K562 (cell line): Measurements from ENCODE around the gene SHROOM3.

Source experiments
- CBX5 ChIP-seq: IDR thresholded peaks from 2 replicates; pipeline ENCODE4 v1.6.1; 2014; ENCODE audit warnings: low read depth, borderline replicate concordance
- CHD4 ChIP-seq: fragments of 200-600 bp; sonication (generic); IDR thresholded peaks from 3 replicates; pipeline ENCODE4 v1.6.1; 2012; ENCODE audit warnings: low read depth, mild to moderate bottlenecking, mixed read lengths, low read length, inconsistent platforms; ENCODE audit not compliant: insufficient read depth, insufficient replicate concordance, poor library complexity, severe bottlenecking
- CREB1 ChIP-seq, 2 experiments: sonication (generic) in 1 of 2; formaldehyde crosslinking in 1 of 2; IDR thresholded peaks; 2 replicates each; pipeline versions ENCODE4 v1.6.1 to v1.8.0; 2012 to 2022; ENCODE audit warnings: inconsistent platforms in 1 of 2, mild to moderate bottlenecking in 1 of 2, missing genetic modification reagents in 1 of 2, moderate library complexity in 1 of 2
- EP300 ChIP-seq: IDR thresholded peaks from 2 replicates; pipeline ENCODE4 v1.6.1; 2012; ENCODE audit warnings: low read length, improper control_type of control experiment
- EZH2 ChIP-seq: IDR thresholded peaks from 2 replicates; pipeline ENCODE4 v1.6.1; 2012; ENCODE audit warnings: low read depth, mild to moderate bottlenecking, inconsistent platforms, low read length, borderline replicate concordance
- GABPB1 ChIP-seq: sonication (generic); formaldehyde crosslinking; IDR thresholded peaks from 2 replicates; pipeline ENCODE4 v1.8.0; 2022; ENCODE audit warnings: mild to moderate bottlenecking, missing genetic modification reagents
- MAFK ChIP-seq: IDR thresholded peaks from 2 replicates; pipeline ENCODE4 v1.6.1; 2011; ENCODE audit warnings: low read length, improper control_type of control experiment
- POLR2AphosphoS5 ChIP-seq: IDR thresholded peaks from 2 replicates; pipeline ENCODE4 v1.6.1; 2011; ENCODE audit warnings: mild to moderate bottlenecking, low read depth, low read length, moderate library complexity; ENCODE audit not compliant: control insufficient read depth, insufficient read depth
- RAD21 ChIP-seq, 2 experiments: fragments of 250-450 bp in 1 of 2; fragments of 450-650 bp in 1 of 2; sonication (Bioruptor Pico) in 1 of 2; formaldehyde crosslinking in 1 of 2; IDR thresholded peaks in 1 of 2; conservative IDR thresholded peaks in 1 of 2; 2 replicates each; pipeline versions ENCODE4 v1.4.0 to v1.8.0; 2020 to 2022; ENCODE audit warnings: mild to moderate bottlenecking in 2 of 2, moderate library complexity in 1 of 2
- ZFP36 ChIP-seq: fragments of 150-350 bp; IDR thresholded peaks from 2 replicates; pipeline ENCODE4 v1.6.1; 2018; ENCODE audit warnings: low read length, low read depth; ENCODE audit not compliant: partially characterized antibody
- TF ChIP-seq, protein P1 (sequence below), 3 experiments: IDR thresholded peaks in 2 of 3; conservative IDR thresholded peaks in 1 of 3; 2 replicates each; pipeline ENCODE4 v1.5.1; 2011 to 2012; ENCODE audit warnings: low read length in 3 of 3, mild to moderate bottlenecking in 3 of 3, control low read depth in 2 of 3, improper control_type of control experiment in 1 of 3, inconsistent platforms in 1 of 3, low read depth in 1 of 3, mixed read lengths in 1 of 3, moderate library complexity in 1 of 3; ENCODE audit not compliant: insufficient read depth in 2 of 3
- TF ChIP-seq, protein P2 (sequence below): fragments of 250-450 bp; sonication (Bioruptor Pico); IDR thresholded peaks from 2 replicates; pipeline ENCODE4 v1.5.0; 2020; ENCODE audit warnings: mild to moderate bottlenecking
- TF ChIP-seq, protein P3 (sequence below): fragments of 250-450 bp; sonication (Bioruptor Pico); IDR thresholded peaks from 2 replicates; pipeline ENCODE4 v1.5.0; 2020; ENCODE audit warnings: mild to moderate bottlenecking, borderline replicate concordance

DNA sequence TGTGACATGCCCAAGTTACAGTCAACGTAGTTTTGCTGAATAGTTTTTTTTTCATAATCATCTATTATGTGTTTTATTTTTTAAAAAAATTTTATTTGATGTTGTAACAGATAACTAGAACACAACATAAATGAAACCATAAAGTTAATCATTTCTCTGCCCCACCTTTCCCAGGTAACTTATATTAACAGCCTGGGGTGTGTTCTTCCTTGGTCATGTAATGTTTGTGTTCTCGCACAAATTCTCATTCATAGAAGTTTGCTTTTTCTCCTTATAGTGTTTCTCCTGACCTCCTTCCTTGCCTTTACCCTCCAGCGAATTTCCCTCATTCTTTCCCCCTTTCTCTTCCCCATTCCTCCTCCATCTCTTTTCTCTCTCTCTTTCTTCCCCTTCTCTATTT, 248.1 kb downstream of the SHROOM3 start:
- TF ChIP-seq, protein P1, sequence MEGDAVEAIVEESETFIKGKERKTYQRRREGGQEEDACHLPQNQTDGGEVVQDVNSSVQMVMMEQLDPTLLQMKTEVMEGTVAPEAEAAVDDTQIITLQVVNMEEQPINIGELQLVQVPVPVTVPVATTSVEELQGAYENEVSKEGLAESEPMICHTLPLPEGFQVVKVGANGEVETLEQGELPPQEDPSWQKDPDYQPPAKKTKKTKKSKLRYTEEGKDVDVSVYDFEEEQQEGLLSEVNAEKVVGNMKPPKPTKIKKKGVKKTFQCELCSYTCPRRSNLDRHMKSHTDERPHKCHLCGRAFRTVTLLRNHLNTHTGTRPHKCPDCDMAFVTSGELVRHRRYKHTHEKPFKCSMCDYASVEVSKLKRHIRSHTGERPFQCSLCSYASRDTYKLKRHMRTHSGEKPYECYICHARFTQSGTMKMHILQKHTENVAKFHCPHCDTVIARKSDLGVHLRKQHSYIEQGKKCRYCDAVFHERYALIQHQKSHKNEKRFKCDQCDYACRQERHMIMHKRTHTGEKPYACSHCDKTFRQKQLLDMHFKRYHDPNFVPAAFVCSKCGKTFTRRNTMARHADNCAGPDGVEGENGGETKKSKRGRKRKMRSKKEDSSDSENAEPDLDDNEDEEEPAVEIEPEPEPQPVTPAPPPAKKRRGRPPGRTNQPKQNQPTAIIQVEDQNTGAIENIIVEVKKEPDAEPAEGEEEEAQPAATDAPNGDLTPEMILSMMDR (IDR thresholded peaks at IDR 0.05 in 2 of 3, conservative IDR thresholded peaks at IDR 0.05 in 1 of 3; ENCODE audit: insufficient read depth in 2 of 3, low read depth in 1 of 3, low read length in 3 of 3), result no peak
- TF ChIP-seq EP300, result no peak
- no peak for TF ChIP-seq EZH2
- no peak for TF ChIP-seq MAFK
- no peak for TF ChIP-seq CBX5
- TF ChIP-seq CREB1 (IDR thresholded peaks at IDR 0.05), result no peak
- no peak for TF ChIP-seq CREB1 (CRISPR knock-in tag; IDR thresholded peaks at IDR 0.05)
- TF ChIP-seq POLR2AphosphoS5, result no peak
- no peak for TF ChIP-seq CHD4
- TF ChIP-seq, protein P2, sequence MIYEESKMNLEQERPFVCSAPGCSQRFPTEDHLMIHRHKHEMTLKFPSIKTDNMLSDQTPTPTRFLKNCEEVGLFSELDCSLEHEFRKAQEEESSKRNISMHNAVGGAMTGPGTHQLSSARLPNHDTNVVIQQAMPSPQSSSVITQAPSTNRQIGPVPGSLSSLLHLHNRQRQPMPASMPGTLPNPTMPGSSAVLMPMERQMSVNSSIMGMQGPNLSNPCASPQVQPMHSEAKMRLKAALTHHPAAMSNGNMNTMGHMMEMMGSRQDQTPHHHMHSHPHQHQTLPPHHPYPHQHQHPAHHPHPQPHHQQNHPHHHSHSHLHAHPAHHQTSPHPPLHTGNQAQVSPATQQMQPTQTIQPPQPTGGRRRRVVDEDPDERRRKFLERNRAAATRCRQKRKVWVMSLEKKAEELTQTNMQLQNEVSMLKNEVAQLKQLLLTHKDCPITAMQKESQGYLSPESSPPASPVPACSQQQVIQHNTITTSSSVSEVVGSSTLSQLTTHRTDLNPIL (CRISPR knock-in tag), result no peak
- TF ChIP-seq RAD21 (CRISPR knock-in tag; conservative IDR thresholded peaks at IDR 0.05 in 1 of 2, IDR thresholded peaks at IDR 0.05 in 1 of 2), result no peak
- TF ChIP-seq, protein P3, sequence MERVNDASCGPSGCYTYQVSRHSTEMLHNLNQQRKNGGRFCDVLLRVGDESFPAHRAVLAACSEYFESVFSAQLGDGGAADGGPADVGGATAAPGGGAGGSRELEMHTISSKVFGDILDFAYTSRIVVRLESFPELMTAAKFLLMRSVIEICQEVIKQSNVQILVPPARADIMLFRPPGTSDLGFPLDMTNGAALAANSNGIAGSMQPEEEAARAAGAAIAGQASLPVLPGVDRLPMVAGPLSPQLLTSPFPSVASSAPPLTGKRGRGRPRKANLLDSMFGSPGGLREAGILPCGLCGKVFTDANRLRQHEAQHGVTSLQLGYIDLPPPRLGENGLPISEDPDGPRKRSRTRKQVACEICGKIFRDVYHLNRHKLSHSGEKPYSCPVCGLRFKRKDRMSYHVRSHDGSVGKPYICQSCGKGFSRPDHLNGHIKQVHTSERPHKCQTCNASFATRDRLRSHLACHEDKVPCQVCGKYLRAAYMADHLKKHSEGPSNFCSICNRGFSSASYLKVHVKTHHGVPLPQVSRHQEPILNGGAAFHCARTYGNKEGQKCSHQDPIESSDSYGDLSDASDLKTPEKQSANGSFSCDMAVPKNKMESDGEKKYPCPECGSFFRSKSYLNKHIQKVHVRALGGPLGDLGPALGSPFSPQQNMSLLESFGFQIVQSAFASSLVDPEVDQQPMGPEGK (CRISPR knock-in tag), result no peak
- no peak for TF ChIP-seq GABPB1 (CRISPR knock-in tag)
- TF ChIP-seq ZFP36, result no peak
